GM13977 (cell line): Measurements from ENCODE around the gene SLC9A6.
"Not testable (repeated sequence)": the region's sequence is repeated elsewhere in the genome, so short reads cannot be mapped to it uniquely, and the experiment has no call there.

ENCODE experiments used
- DNase-seq: peaks from one replicate; pipeline ENCODE4 v3.0.0; 2012; ENCODE audit warnings: low spot score
- in situ Hi-C: fragments of 300-500 bp; cut with MboI; formaldehyde crosslinking; loops from one replicate; pipeline ENCODE4 v1.12.0; 2022; ENCODE audit warnings: low sequenced_read_pairs, low pct_unique_long_range_greater_than_20kb, mixed read lengths, inconsistent platforms; ENCODE audit not compliant: unreplicated experiment
- TF ChIP-seq, protein P1 (sequence below): IDR thresholded peaks from 2 replicates; pipeline ENCODE4 v1.5.1; 2012; ENCODE audit warnings: mild to moderate bottlenecking, control low read depth; ENCODE audit not compliant: insufficient read depth; ENCODE audit errors: extremely low read depth, missing control alignments

Gene SLC9A6

DNA sequence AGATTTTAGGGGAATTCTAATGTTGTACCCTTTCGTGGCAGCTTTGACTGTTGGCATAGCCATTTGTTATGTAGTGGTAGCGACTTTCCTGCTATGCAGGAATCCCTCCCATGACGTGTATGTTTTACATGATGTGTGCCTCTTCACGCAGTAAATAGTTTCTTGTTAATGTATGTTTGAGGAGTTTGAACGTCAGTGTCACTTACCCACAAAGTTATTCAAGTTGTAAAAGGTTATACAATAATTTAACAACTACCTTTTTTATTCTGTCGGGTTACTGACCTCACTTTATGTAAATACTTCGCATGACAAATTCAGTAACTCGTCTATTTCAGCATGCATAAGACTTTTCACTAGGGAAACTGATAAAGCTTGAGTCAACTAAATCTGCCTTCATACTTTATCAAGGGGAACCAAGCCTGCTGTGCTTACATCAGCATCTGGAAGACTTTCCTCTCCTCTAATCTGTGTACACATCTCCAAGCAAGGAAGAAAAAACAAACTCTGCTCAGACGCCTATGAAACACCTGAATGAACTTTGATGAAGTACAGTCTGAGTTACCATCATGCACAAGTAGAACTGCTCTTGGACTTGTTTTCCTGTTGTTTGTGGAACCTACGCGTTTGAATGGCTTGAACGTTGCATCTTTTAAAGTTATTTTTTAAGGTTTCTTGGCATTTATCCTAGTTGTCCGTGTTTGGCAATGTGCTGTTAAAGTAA is 61.2 kb downstream of the SLC9A6 start:
- in situ Hi-C loops, result loop anchor here (25.0 kb wide), 1 partner anchor 216 kb away; the partner anchor contains the start of gene MAP7D3
- DNase-seq, result no peak
- TF ChIP-seq, protein P1, sequence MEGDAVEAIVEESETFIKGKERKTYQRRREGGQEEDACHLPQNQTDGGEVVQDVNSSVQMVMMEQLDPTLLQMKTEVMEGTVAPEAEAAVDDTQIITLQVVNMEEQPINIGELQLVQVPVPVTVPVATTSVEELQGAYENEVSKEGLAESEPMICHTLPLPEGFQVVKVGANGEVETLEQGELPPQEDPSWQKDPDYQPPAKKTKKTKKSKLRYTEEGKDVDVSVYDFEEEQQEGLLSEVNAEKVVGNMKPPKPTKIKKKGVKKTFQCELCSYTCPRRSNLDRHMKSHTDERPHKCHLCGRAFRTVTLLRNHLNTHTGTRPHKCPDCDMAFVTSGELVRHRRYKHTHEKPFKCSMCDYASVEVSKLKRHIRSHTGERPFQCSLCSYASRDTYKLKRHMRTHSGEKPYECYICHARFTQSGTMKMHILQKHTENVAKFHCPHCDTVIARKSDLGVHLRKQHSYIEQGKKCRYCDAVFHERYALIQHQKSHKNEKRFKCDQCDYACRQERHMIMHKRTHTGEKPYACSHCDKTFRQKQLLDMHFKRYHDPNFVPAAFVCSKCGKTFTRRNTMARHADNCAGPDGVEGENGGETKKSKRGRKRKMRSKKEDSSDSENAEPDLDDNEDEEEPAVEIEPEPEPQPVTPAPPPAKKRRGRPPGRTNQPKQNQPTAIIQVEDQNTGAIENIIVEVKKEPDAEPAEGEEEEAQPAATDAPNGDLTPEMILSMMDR, result no peak

DNA sequence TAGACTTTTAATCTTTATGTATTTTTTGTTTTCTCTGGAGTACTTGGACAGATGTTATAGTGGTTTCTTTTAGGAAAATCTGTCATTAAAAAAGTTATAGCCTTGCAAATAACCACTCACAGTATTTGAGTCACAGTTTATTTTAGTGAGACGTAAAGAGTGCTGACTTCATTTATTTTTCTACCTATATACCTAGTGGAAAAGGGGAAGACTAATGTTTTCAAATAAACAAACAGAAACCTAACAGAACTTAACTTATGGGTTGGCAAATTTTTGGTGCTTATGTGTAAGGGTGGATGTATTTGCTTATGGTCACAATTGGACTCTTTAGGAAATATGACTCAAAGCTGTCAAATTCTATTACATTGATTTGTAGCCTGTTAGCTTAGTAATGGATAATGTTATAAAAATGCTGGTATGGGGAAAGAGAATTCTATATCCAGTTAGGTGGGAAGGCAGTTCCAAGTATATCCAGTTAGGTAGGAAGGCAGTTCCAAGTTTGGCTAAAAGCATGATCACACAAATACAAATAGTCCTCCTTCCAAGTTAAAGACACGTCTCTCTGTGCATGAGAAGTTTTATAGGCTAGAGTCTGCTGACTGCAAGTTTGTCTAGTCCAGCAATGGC is 61.9 kb downstream of the SLC9A6 start:
- in situ Hi-C loops, result loop anchor here (25.0 kb wide), 1 partner anchor 215 kb away; the partner anchor contains the start of gene MAP7D3
- TF ChIP-seq, protein P1, result no peak
- no peak for DNase-seq

DNA sequence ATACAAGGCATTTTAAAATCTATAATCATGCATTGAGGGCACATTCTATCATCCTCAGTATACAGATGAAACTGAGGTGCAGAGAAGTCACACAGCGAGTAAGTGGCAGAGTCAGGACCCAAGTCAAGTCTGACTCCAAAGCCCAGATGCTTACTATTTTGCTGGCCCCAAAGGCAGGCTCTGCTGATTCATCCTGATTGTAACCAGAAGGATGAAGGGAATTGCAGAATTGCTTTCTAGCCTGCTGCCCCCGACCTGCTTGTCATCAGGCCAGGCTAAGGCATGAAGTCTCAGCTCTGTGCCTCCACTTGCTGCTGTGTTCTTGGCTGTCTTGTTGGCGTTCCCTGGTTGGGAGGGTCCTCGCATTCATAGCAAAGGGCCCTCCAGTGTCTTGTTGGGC is 62.7 kb downstream of the SLC9A6 start:
- TF ChIP-seq, protein P1, result no peak
- in situ Hi-C loops, result loop anchor here (25.0 kb wide), 1 partner anchor 214 kb away; the partner anchor contains the start of gene MAP7D3
- no peak for DNase-seq

DNA sequence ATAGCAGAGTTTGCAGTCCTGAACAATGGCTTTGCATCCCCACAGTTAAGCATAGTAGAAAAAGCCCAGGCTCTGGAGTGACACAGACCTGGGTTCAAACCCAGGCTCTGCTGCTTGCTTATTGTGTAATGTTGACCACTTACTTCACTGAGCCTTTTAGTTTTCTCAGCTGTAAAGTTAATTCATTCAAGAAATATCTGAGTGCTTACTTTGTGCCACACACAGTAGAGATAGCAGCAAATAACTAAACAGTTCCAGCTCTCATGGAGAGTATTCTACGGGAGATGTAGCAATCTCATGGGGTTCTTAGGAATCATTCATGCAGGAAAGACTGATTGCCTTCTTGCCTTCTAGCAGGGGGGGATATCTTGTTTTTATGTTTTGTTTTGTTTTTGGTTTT is 63.2 kb downstream of the SLC9A6 start:
- no peak for DNase-seq
- TF ChIP-seq, protein P1, result no peak
- in situ Hi-C loops, result loop anchor here (25.0 kb wide), 1 partner anchor 214 kb away; the partner anchor contains the start of gene MAP7D3

DNA sequence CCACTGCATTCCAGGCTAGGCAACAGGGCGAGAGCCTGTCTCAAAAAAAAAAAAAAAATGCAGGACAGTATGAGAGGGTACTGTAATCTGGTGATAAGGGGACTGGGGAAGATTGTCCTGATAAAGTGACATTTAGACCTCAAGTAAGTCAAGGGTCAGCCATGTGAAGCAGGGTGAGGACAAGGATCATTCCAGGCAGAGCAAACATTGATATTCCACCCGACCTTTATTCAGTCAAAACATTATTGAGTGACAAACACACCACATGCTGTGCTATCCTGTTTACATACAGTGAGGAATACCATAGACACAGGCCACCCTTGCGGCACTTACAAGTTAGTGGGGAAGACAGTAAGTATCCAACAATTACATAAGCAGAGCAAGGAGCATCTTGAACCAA is 64.4 kb downstream of the SLC9A6 start:
- in situ Hi-C loops, result loop anchor here (25.0 kb wide), 1 partner anchor 213 kb away; the partner anchor contains the start of gene MAP7D3
- TF ChIP-seq, protein P1, result no peak
- no peak for DNase-seq

DNA sequence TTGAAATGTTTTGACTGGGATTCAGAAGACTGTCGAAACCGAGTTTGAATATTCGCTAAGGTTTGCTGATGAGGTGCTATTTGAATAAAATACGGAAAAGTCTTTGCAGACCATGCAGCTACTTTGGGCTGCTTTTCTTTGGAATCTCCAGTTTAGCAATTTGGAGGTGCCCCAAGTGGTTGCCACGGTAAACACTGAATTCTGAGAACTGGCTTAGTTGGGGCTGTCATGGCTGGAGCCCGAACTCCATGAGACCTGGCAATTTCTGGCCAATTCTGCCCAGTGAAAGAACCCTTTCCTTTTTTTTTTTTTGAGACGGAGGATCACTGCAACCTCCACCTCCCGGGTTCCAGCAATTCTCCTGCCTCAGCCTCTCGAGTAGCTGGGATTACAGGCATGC is 65.6 kb downstream of the SLC9A6 start:
- in situ Hi-C loops, DNase-seq: not testable (repeated sequence)

DNA sequence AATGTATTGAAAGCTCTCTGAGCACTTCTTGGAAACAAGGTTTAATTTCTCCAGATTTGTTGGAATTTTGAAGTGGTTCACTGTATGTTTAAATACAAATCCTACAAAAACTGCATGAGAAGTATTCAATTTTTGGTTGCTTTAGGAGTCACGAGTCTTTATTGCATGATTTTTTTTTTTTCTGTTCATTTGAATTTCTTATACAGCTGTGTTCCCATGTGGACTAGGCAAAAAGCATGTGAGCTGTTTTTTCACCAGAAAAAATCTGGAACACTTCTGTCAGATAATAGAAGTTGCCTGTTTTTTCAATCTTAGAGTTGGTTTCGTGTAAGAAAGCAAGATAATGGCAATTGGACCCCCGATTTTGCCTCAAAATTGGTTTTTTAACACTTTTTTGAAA is 66.4 kb downstream of the SLC9A6 start:
- DNase-seq, result no peak
- in situ Hi-C loops, result no loop called here

More for the DNA sequence above, 66.4 kb downstream of the SLC9A6 start:
- TF ChIP-seq, protein P1, result no peak
